NCI-H1694 treated with DMSO at 0.1 percent for 48 hours (cell line): ENCODE measurements around the gene CYP3A7.
"Not testable (repeated sequence)": the region's sequence is repeated elsewhere in the genome, so short reads cannot be mapped to it uniquely, and the experiment has no call there.

Experiments
- DNase-seq: peaks from one replicate; lab custom pipeline; 2025; lab: John Stamatoyannopoulos, UW

The CYP3A7 gene

DNA sequence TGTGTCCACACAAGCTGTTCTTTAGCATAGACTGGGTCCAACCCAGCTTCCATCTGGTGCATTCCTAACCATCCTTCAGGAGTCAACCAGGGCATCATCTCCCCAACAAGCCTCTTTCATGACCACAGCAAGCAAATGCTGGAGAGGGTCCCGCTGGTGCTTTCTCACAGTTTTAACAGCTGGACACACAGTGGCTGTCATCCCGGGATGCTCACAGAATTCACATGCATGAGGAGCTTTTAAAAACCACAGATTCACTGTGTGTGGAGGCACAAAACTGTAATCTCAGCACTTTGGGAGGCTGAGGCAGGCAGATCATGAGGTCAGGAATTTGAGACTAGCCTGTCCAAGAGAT lies 6.4 kb upstream of the CYP3A7 start:
- no peak for DNase-seq

DNA sequence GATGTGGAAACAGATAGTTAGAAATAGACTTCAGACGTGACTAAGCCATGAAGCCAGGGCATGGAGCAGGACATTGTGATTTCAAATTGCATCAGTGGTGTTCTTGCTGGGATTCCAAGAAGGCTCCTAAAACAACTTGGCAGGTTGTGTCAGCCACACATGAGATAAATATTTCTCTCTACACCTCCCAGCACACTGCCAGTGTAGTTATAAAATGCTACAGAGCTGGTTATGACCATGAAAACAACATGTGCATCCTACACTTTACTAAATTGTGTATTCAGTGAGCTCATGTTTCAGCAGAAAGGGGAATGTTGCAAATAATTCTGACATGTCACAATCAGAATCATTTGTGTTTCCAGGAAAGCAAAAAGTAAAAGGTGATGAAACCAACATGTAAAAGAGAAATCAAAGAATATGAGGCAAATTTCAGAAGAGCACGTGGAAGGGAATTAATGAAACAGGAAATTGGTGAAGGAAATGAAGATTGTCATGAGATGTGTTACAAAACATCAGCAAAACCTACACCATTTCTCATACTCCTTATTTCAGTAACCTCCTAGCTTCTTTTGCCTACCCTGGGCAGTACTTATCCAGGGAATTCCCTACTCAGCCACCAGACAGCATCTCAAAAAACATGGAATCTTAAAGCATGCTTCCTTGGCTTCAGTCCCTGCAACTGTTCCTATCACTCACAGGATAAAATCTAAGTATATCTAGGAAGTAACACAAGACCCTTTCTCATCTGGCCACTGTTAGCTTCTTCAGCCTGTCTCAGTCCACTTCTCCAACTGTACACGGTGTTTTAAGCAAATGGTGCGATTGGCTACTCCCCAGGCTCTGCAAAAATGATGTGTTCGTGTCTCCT lies 5.8 kb upstream of the CYP3A7 start:
- DNase-seq: no peak

DNA sequence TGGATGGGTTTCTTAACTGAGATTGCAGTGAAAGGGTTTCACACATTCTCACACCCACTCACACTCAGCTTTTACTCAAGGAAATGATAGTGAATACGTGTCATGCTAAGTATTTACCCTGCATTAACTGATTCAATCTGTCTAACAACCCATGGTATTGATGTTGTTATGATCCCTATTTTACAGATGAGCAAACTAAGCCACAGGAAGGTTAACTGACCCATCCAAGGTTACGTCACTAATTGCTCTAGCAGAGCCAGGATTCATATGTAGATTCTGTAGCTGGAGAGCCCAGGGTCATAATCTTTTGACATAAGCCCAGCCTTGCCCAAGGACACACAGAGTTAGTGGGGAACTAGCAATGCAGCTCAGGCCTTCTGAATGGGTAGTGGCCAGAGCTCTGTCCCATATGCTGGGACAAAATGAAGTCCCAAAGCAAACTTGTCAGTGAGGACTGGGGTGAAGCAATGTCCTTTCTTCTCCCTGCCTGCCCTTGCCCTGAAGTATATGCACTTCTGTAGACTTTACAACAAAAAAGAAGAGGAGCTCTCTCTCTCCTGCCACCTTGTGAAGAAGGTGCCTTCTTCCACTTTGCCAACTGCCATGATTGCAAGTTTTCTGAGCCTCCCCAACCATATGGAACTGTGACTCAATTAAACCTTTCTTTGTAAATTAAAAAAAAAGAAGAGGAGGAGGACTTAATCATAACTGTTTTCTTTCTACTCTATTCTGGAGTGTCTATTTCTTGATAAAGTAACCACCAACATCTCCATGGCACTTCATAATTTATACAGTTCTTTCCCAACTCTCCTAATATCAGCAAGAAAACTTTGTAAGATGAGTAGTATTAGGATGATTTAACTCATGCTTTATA lies 4.9 kb upstream of the CYP3A7 start:
- no peak for DNase-seq

DNA sequence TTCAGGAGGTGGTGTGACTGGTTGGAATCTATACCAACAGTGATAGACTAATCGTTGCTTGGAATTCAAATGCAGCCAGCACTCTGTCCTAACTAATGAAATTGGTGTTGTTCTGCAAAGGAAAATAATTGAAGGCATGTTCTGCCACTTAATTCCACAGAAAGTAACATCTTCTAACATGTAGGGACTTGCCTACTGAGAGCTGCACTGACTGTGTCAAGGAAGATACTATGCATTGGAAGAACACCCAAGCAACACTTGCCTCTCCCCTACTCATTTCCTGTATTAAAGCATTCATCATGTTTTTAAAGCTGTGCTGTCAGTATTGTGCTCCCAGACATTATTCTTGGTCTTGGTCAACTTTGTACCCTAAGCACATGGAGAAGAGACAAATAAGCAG lies 2.7 kb upstream of the CYP3A7 start:
- no peak for DNase-seq

DNA sequence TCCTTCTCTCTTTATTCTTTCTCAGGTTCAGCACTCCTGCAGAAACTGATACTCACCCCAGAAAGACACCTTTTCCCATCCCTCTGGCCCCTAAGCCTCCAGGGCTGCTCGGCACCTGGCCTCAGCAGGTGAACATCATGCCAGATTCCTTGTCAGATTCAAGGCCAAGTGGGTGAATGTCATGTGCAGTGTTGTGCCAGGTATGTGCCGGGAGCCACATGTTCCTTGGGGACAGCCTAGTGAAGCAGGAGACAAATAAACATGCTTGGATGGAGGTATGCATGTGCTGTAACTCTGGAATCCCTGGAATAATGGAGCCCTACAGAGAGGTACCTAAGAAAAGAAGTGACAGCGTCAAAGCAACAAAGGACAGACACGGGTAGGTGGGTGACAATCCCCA lies 1.7 kb upstream of the CYP3A7 start:
- DNase-seq: not testable (repeated sequence)

DNA sequence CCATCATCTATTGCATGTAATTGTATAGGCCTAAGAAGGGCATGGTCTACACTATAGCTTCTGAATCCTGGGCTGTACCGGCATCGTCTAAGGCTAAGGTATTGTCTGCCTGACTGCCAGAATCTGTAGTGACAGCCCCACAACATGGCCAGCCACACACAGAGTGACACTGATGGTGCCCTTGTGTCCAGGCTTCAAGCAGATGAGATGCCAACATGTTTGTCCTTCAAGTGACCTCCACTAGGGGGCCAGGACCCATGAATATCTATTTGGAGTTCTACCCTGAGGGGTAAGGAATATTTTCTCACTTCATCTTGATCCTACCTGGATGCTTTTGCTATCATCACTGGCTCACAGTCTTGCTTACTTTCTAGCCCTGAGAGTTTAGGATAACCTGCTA lies 1.5 kb downstream of the CYP3A7 start:
- no peak for DNase-seq

DNA sequence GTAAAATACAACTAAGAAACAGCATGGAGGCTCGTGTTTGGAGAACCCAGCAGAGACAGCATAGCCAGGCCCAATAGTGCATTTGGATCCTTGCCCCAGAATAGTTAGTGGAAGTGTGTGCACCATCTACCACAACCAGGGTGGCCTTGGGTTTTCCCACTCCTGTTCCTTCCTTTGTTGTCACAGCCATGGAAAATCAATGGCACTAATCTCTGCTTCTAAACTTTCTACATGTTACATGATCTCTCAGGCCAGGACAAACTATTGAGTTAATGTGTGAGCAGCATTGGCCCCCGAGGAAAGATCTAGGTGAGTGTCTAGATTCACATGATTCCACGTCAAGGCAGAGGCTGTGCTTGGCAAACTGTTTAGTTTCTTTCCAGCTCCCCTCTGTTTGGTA lies 2.0 kb downstream of the CYP3A7 start:
- DNase-seq: no peak

DNA sequence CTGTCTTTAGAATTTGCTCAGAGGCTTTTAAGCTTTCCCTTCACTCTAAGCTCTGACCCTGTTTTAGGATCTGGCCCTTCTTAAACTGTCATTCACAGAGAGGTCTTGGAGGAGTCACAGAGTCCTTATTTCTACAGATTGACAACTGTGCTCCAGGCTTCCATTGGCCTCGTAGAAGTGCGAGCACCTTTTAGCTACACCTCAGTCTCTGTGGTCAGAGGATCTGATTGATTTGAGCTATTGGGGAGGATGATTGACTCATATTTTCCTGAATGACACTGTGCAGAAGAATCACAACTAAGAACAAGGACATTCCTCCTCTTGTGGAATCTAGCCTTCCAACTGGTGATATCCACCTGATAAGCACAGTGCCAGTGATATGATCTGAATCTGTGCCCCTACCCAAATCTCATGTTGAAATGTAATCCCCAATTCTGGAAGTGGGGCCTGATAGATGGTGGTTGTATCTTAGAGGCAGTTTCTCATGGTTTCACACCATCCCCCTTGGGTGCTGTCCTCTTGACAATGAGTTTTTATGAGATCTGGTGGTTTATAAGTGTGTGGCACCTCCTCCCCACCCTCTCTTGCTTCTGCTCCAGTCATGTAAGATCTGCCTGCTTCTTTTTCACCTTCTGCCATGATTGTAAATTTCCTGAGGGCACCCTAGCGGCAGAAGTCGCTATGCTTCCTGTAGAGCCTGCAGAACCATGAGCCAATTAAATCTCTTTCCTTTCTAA lies 3.2 kb downstream of the CYP3A7 start:
- DNase-seq: no peak

DNA sequence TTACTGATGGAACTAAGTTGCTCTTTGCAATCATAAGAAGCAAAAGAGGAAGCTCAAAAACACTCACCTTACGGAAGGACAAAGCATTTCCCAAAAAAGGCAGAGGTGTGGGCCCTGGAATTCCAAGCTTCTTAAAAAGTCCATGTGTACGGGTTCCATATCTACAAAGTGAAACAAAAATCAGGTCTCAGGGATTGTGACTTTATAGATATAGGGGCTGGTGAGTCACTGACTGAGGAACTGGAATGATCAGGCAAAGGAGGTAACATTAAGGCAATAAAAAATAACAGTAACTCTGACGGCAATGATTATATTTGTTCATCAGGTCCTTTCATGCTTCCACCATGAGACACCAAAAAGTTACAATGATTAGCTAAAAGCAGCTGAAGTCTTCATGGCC lies 4.0 kb downstream of the CYP3A7 start:
- DNase-seq: no peak

DNA sequence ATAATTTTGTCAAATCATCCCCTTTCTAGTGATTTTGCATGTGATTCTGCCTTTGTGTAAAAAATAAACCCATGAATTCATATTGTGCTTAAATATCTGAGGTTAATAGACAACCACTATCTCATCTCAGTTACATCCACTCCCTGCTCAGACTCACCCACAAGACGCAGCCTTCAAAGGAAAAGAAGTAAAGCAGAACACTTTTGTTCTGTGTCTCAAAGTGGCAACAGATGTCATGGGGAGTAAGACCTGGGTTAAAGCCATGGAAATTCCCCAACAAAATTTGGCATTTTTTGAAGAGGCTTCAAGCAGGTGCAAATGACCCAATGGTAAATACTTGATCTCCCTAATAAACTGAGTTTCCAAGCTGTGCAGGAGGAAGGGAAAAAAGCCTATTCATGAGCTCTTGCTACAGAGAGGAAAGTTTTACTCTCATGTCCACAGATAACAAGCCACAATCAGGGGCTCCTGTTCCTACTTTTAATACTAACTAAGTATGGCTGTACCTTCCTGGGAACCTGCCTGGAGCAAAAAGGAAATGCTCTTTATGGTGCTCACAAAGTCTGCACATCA lies 4.7 kb downstream of the CYP3A7 start:
- no peak for DNase-seq

DNA sequence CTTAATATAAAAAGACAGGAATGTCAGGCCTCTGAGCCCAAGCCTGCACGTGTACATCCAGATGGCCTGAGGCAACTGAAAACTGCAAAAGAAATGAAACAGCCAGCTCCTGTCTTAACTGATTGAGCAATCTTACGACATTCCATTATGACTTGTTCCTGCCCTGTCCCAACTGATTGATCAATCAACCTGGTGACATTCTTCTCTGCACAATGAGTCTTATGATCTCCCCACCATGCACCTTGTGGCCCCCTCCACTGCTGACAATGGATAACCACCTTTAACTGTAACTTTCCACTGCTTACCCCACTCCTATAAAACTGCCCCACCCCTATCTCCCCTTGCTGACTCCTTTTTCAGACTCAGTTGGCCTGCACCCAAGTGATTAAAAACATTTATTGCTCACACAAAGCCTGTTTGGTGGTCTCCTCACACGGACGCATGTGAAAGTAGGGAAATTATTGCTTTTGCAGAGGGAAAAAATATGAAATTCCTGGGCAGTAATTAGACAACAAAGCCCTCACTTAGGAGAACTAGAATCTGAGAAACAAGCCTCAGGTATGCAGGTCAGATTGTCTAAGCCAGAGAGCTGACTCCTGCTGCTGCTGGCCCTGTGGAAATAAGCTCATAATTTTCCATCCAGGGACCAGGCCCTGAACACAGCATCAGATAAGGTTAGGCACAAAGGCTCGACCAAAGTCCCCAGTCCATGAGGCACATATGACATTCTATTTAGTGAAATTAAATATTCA lies 5.3 kb downstream of the CYP3A7 start:
- DNase-seq: no peak

DNA sequence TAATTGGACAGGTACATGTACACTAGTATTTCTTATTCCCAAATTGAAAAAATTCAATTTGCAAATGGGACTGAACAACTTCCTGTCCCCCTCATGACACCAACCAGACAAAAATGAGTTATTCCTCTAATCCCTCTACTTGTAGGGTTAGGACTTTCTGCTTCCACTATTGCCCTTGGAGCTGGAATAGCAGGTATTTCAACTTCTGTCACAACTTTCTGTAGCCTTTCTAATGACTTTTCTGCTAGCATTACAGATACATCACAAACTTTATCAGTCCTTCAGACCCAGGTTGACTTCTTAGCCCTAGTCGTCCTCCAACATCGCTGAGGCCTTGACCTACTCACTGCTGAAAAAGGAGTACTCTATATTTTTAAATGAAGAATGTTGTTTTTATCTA lies 6.4 kb downstream of the CYP3A7 start:
- no peak for DNase-seq

DNA sequence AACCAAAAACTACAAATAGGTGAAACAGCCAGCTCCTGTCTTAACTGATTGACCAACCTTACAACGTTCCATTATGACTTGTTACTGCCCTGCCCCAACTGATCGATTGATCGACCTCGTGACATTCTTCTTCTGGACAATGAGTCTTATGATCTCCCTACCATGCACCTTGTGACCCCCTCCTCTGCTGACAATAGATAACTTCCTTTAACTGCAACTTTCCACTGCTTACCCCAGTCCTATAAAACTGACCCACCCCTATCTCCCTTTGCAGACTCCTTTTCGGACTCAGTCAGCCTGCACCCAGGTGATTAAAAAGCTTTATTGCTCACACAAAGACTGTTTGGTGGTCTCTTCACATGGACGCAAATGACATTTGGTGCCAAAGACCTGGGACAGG lies 11.8 kb downstream of the CYP3A7 start:
- not testable (repeated sequence) for DNase-seq

DNA sequence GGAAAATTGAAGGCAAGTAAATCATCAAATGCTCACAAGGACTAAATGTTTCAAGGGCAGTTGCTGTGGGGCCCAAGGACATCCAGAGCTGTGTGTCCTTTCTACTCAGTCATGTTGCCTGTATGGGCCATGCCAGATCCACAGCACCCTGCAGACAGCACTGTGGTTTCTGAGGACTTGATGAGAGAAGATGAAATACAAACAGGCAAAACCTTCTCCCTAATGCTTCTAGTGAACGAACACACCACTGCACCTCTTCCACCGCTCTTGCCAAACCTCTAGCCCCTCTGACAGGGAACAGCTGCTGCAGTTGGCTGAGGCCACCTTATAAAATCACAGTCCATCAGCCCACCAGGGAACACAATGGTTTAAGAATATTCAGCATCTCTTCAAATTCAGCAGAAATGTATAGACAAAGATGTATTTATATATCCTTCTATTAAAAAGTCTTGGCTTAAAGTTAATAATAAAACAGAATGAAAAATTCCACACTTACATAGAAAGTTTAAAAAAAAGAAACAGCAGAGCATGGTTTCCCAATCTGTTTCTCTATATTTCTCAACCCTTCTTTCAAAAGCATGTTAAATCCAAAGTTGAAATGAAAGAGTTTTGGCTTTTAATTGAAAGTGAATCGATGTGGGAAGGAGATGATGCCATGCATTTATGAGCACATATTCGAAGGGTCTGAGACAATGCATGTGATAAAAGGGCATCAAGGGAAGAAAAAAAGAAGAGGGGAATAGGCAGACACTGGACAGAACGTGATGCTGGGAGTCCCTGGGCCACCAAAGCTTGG lies 14.0 kb downstream of the CYP3A7 start:
- DNase-seq: no peak

DNA sequence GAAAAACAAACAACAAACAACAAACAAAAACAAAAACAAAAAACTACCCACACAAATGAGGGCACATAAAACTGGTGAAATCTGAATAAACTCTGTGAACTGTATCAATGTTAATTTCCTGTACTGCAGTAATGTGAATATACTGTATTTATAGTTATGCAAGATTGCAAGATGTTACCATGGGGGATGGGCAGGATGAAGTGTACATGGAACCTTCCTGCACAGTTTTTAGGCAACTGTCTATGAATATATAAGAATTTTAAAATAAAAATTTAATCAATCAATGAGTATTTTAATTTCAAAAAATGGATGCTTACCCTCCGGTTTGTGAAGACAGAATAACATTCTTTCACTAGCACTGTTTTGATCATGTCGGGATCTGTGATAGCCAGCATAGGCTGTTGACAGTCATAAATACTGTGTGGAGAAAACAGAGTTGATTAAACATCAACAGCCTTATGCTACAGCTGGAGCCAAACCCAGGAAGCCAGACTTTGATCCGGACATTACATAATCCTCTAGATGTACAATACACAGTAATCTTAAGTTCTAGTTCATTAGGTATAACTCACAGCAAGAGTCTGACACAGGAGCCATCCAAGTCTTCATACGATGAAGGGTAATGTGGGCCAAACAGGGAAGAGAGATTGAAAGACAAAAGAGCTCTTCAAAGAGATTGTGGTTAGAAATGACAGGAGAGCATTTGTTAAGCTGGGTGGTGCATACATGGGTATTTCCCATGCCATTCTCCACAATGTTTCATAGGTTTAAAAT lies 14.8 kb downstream of the CYP3A7 start:
- DNase-seq: no peak

DNA sequence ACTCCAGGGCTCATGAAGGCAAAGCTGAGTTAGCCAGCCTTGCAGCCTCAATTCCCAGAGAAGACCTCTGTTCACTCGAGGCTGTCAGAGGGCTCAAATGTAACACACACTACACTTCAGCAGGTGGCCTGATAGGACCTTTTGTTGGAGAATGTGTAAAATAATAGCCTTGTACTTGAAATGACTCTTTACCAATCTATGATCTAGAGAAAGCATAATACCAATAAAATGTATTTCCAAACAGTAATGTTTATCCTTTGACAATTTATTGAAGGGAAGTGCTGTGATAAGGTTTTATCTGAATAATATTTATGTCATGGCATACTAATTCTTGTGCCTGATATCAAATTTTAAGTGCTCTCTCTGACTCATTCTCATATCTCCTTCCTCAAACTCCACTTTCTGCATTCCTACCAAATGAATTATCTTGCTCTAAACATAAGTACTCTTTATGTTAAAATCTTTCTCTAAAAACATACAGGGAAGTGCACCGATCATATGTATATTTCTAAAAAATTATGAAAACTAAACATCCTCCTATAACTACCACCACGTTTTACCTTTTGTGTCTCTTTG lies 20.9 kb downstream of the CYP3A7 start:
- DNase-seq: no peak

DNA sequence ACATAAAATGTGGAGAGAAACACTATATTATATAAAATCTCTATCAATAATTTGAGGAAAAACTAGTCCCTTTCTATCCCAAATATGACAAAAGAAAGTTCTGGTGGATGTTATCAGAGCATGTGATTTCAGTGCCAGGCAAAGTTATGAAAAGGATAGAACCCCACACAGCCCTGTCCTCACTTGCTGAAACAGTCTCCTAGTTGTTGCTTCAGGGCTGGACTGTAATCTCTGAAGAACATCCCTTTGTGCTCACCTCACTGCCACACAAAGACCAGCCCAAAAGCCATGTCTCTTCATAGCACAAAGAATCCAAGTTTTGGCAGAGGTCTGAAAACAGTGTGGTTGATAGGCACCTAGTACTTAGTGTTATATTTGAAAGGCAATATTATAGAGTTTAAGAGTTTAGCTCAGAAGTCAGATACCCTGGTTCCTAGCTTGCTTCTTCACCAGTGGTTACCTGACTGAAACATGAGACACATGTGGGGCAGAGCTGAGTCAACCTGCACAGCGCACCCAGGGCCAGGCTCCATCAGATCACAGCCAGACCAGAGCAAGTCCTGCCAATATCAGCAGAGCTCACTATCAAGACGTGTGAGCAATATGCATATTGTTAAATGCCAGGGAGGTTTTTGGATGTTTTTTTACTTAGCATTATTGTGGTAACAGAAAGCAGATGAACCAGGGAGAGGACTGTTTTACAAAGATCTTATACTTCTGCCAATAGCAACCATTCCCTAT lies 25.0 kb downstream of the CYP3A7 start:
- DNase-seq: no peak

DNA sequence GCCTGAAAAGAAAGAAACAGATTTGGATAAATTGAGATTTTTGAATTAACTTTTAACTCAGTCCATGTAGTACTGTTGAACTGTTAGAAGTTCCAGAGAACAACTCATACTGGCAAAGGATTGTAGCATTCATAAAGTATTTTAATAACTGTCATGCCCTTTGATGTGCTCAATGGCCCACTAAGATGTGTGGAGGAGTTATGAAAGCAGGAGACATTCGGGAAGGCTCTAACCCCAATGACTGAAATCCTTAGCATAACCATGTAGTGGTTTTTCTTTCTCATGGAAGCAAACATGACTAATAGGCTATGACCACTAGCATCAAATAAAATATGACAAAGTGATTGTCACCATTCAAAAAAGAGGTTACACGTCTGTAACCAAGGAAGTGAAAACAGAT lies 25.7 kb downstream of the CYP3A7 start:
- DNase-seq: no peak

DNA sequence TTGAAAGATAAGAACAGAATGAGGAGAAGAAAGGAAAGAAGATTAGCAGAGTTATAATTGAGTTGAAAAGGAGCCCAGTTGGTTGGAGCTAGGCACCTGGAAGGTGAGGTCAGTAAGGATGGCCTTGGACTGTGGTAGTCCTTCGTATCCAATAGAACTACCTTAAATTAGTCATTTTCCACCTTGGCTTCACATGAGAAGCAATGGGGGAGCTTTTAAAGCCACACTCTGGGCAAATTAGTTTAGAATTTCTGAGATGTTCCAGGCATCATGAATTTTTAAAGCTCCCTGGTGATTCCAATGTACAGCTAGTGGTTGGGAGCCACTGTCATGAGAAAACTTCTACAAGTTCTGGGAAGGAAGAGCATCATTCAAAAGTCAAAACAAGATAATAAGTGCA lies 27.9 kb downstream of the CYP3A7 start:
- no peak for DNase-seq
